ENCODE measurements around the gene GK2. TPM values are rescaled to one million over a fixed set of nuclear protein-coding genes. Genes with fewer than 3 reads are reported as not detected.

Gene GK2
- total and polyA plus RNA-seq, 12 donors = not detected

GRCh38 chr4:79357365-79357764 is 50.7 kb downstream of the GK2 start:
- WGBS, 4 donors = 35 to 42% (median 40%) methylated on average over 8 of the region's 8 CpGs
- no peaks in the 10 kb centered on the region for H3K27me3 ChIP-seq
- H3K36me3 ChIP-seq (replicated peaks in 1 of 2) = no peaks in the 10 kb centered on the region
- H3K9me3 ChIP-seq (replicated peaks in 1 of 3) = no peaks in the 10 kb centered on the region
- TF ChIP-seq CTCF (IDR thresholded peaks at IDR 0.05) (no peak), POLR2A (IDR thresholded peaks at IDR 0.05) (no peak)
- H3K4me3 ChIP-seq = no peak overlapping the region
- no peak for DNase-seq
- intact Hi-C loops (cut with DNase I) = no loop called here
- H3K4me1 ChIP-seq (replicated peaks in 1 of 2) = no peaks in the 10 kb centered on the region
- no peak overlapping the region for H3K27ac ChIP-seq

Other genes starting within 250 kb of the GK2 start
- gene NAA11, start 82.2 kb downstream of the GK2 start, total RNA-seq = not detected
- gene NAA11, start 82.2 kb downstream of the GK2 start, polyA plus RNA-seq = not detected